ENCODE data around the gene RANBP10.
"Not testable (repeated sequence)": the region's sequence is repeated elsewhere in the genome, so short reads cannot be mapped to it uniquely, and the experiment has no call there.

The RANBP10 gene

GRCh38 chr16:67707790-67708189 is 98.6 kb downstream of the RANBP10 start:
- no peak for DNase-seq

- DNase-seq, result no peak
Observed at GRCh38 chr16:67707210-67707609, 99.2 kb downstream of the RANBP10 start.

- DNase-seq, result no peak
Observed at GRCh38 chr16:67704110-67704509, 102.2 kb downstream of the RANBP10 start.

GRCh38 chr16:67703626-67704025 is 102.7 kb downstream of the RANBP10 start:
- DNase-seq, result no peak

GRCh38 chr16:67702130-67702529 is 104.2 kb downstream of the RANBP10 start:
- DNase-seq, result no peak

- DNase-seq, result no peak
Observed at GRCh38 chr16:67701420-67701819, 104.9 kb downstream of the RANBP10 start.

- DNase-seq, result no peak
Observed at GRCh38 chr16:67699265-67699664, 107.1 kb downstream of the RANBP10 start.

GRCh38 chr16:67697422-67698185 is 108.8 kb downstream of the RANBP10 start:
- no peak for DNase-seq

- DNase-seq, result no peak
Observed at GRCh38 chr16:67694611-67695010, 111.7 kb downstream of the RANBP10 start.

- DNase-seq, result not testable (repeated sequence)
Observed at GRCh38 chr16:67693517-67694285, 112.7 kb downstream of the RANBP10 start.

- no peak for DNase-seq
Observed at GRCh38 chr16:67685388-67686112, 120.8 kb downstream of the RANBP10 start.

GRCh38 chr16:67683767-67684166 is 122.6 kb downstream of the RANBP10 start:
- no peak for DNase-seq

GRCh38 chr16:67679935-67680897 is 126.1 kb downstream of the RANBP10 start:
- DNase-seq, result no peak

- DNase-seq, result no peak
Observed at GRCh38 chr16:67678354-67679023, 127.9 kb downstream of the RANBP10 start.

- no peak for DNase-seq
Observed at GRCh38 chr16:67677712-67678111, 128.6 kb downstream of the RANBP10 start.

- no peak for DNase-seq
Observed at GRCh38 chr16:67676939-67677338, 129.4 kb downstream of the RANBP10 start.

GRCh38 chr16:67676516-67676915 is 129.8 kb downstream of the RANBP10 start:
- no peak for DNase-seq

GRCh38 chr16:67675999-67676398 is 130.4 kb downstream of the RANBP10 start:
- no peak for DNase-seq

GRCh38 chr16:67675579-67675935 is 130.8 kb downstream of the RANBP10 start:
- no peak for DNase-seq

- no peak for DNase-seq
Observed at GRCh38 chr16:67674851-67675578, 131.3 kb downstream of the RANBP10 start.

Data from SHP77 (cell line).